Fibroblast of mammary gland (primary cell): Measurements from ENCODE around the gene CDC45.

Experiments used
- DNase-seq: peaks from one replicate; pipeline ENCODE4 v3.0.0-alpha.2; 2010; ENCODE audit warnings: low read depth
- H3K4me3 ChIP-seq: 2 replicates; pipeline ENCODE4 v1.5.1; 2011; ENCODE audit warnings: low read depth, mild to moderate bottlenecking, low read length, moderate library complexity; ENCODE audit not compliant: control insufficient read depth
- TF ChIP-seq, protein P1 (sequence below): conservative IDR thresholded peaks from 2 replicates; pipeline ENCODE4 v1.5.1; 2011; ENCODE audit warnings: low read depth, low read length, inconsistent platforms; ENCODE audit not compliant: control insufficient read depth, insufficient read depth

The CDC45 gene

GRCh38 chr22:19513823-19514222 is 34.1 kb downstream of the CDC45 start:
- DNase-seq: no peak
- TF ChIP-seq, protein P1, sequence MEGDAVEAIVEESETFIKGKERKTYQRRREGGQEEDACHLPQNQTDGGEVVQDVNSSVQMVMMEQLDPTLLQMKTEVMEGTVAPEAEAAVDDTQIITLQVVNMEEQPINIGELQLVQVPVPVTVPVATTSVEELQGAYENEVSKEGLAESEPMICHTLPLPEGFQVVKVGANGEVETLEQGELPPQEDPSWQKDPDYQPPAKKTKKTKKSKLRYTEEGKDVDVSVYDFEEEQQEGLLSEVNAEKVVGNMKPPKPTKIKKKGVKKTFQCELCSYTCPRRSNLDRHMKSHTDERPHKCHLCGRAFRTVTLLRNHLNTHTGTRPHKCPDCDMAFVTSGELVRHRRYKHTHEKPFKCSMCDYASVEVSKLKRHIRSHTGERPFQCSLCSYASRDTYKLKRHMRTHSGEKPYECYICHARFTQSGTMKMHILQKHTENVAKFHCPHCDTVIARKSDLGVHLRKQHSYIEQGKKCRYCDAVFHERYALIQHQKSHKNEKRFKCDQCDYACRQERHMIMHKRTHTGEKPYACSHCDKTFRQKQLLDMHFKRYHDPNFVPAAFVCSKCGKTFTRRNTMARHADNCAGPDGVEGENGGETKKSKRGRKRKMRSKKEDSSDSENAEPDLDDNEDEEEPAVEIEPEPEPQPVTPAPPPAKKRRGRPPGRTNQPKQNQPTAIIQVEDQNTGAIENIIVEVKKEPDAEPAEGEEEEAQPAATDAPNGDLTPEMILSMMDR: no peak
- no peak overlapping the region for H3K4me3 ChIP-seq

- no peak overlapping the region for H3K4me3 ChIP-seq
- TF ChIP-seq, protein P1: no peak
- peak; percentile 15 for DNase-seq
Measured at GRCh38 chr22:19514831-19515565, 35.3 kb downstream of the CDC45 start.

- H3K4me3 ChIP-seq: no peak overlapping the region
- TF ChIP-seq, protein P1: no peak
- DNase-seq: no peak
Measured at GRCh38 chr22:19515654-19516377, 36.1 kb downstream of the CDC45 start.

- TF ChIP-seq, protein P1: no peak
- H3K4me3 ChIP-seq: no peak overlapping the region
- no peak for DNase-seq
Measured at GRCh38 chr22:19516378-19517170, 36.9 kb downstream of the CDC45 start.

DNA sequence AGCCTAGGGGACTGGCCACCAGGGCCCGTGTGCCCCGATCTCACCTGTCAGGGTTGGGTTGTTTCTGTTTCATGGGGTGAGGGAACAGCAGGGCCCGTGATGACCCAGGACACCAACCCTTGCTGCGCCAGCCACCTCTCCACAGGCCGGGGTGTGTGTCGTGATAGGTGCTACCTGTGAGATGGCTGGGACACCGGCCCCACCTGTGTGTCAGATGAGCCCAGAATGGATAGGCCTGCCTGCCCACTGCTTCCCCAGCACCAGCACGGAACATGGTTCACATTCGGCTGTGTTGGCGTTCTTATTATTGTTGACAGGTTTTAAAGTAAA is 37.4 kb downstream of the CDC45 start:
- no peak for DNase-seq
- TF ChIP-seq, protein P1: no peak
- no peak overlapping the region for H3K4me3 ChIP-seq

DNA sequence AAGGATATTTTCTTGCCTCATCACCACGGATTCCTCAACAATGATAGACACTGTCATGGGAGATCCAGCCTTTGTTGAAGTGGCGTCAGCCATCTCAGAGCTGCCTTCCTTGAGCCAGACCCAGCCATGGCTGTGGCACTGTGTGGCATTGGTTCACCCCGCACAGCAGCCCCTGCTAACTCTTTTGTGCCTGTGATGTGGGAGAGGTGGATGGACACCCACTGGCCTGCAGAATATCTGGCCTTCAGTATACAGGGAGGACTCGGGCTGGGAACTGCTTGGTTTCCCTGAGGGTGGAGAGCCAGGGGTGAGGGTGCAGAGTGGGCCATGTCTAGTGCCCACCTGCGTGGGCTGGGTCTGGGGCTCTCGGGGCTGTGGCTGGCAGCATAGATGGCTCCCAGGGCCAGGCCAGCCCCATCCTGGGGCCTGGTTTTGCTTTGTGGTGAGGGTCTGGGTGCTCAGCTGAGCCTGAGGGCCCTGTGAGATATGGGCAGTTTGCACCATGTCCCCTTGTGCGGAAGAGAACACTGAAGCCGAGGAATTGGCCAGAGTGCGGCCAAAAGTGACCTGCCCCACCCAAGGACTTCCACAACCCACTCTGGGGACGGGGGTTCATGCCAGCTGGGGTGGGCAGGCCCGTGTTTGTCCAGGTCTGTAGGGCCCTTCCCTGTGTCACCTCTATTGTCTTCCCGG is 38.3 kb downstream of the CDC45 start:
- TF ChIP-seq, protein P1: no peak

More for the DNA sequence above, 38.3 kb downstream of the CDC45 start:
- H3K4me3 ChIP-seq: no peak overlapping the region
- DNase-seq: no peak
